Ishikawa (cell line): Measurements from ENCODE around the gene CCR6.

Experiments used
- CEBPB ChIP-seq: IDR thresholded peaks from 2 replicates; pipeline ENCODE4 v1.6.1; 2012
- CREB1 ChIP-seq: IDR thresholded peaks from 2 replicates; pipeline ENCODE4 v1.6.1; 2012; ENCODE audit warnings: low read depth
- EGR1 ChIP-seq: IDR thresholded peaks from 2 replicates; pipeline ENCODE4 v1.6.1; 2012
- EP300 ChIP-seq: IDR thresholded peaks from 2 replicates; pipeline ENCODE4 v1.6.1; 2012; ENCODE audit warnings: borderline replicate concordance
- FOXM1 ChIP-seq: IDR thresholded peaks from 2 replicates; pipeline ENCODE4 v1.6.1; 2012; ENCODE audit warnings: low read depth, borderline replicate concordance
- MAX ChIP-seq: IDR thresholded peaks from 2 replicates; pipeline ENCODE4 v1.6.1; 2012
- NFIC ChIP-seq: IDR thresholded peaks from 2 replicates; pipeline ENCODE4 v1.6.1; 2012
- RAD21 ChIP-seq: IDR thresholded peaks from 2 replicates; pipeline ENCODE4 v1.6.1; 2012; ENCODE audit warnings: low read depth
- TAF1 ChIP-seq: IDR thresholded peaks from 2 replicates; pipeline ENCODE4 v1.6.1; 2012; ENCODE audit warnings: low read depth, mild to moderate bottlenecking
- TCF12 ChIP-seq: IDR thresholded peaks from 2 replicates; pipeline ENCODE4 v1.6.1; 2012; ENCODE audit warnings: low read depth
- TEAD4 ChIP-seq: IDR thresholded peaks from 2 replicates; pipeline ENCODE4 v1.6.1; 2012
- YY1 ChIP-seq: IDR thresholded peaks from 2 replicates; pipeline ENCODE4 v1.6.1; 2012; ENCODE audit warnings: low read depth
- TF ChIP-seq, protein P1 (sequence below): IDR thresholded peaks from 2 replicates; pipeline ENCODE4 v1.6.1; 2012; ENCODE audit warnings: low read depth, mild to moderate bottlenecking

DNA sequence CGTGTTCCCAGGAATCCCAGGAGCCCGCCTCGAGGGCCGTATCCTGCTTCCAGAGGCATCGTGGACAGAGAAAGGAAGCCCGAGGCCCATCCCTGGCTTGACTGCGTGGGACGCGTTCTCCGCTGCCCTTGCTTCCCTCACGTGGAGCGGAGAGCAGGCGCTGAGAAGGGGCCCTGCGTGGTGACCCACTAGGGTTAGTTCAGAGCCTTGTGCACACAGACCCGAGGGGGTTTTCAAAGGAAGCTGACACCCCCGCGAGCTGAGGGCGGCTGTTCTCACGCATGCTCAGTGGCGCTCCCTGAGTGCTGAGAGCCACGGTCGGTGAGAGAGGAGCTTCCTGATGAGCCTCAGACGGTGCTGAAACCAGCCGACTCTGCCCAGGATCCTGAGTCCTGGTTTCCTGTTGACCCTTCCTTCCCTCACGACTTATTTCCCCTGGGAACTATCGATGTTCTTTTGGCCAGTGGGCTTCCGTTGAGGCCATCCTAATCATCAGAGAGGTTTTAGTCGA lies 28.9 kb upstream of the CCR6 start:
- TF ChIP-seq TEAD4, result no peak
- no peak for TF ChIP-seq CEBPB
- no peak for TF ChIP-seq CREB1
- no peak for TF ChIP-seq EGR1
- no peak for TF ChIP-seq EP300
- TF ChIP-seq RAD21, result no peak
- no peak for TF ChIP-seq MAX
- TF ChIP-seq TAF1, result no peak
- TF ChIP-seq TCF12, result no peak
- no peak for TF ChIP-seq NFIC
- TF ChIP-seq, protein P1, sequence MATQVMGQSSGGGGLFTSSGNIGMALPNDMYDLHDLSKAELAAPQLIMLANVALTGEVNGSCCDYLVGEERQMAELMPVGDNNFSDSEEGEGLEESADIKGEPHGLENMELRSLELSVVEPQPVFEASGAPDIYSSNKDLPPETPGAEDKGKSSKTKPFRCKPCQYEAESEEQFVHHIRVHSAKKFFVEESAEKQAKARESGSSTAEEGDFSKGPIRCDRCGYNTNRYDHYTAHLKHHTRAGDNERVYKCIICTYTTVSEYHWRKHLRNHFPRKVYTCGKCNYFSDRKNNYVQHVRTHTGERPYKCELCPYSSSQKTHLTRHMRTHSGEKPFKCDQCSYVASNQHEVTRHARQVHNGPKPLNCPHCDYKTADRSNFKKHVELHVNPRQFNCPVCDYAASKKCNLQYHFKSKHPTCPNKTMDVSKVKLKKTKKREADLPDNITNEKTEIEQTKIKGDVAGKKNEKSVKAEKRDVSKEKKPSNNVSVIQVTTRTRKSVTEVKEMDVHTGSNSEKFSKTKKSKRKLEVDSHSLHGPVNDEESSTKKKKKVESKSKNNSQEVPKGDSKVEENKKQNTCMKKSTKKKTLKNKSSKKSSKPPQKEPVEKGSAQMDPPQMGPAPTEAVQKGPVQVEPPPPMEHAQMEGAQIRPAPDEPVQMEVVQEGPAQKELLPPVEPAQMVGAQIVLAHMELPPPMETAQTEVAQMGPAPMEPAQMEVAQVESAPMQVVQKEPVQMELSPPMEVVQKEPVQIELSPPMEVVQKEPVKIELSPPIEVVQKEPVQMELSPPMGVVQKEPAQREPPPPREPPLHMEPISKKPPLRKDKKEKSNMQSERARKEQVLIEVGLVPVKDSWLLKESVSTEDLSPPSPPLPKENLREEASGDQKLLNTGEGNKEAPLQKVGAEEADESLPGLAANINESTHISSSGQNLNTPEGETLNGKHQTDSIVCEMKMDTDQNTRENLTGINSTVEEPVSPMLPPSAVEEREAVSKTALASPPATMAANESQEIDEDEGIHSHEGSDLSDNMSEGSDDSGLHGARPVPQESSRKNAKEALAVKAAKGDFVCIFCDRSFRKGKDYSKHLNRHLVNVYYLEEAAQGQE, result no peak
- no peak for TF ChIP-seq FOXM1
- no peak for TF ChIP-seq YY1
